Measurements from ENCODE around the gene SORCS1.

- TF ChIP-seq SIN3A (IDR thresholded peaks at IDR 0.05; ENCODE audit: borderline replicate concordance, low read depth, low read length) (no peak), CTCF (IDR thresholded peaks at IDR 0.05) (no peak), TAF1 (IDR thresholded peaks at IDR 0.05; ENCODE audit: borderline replicate concordance, low read depth, low read length) (no peak), RCOR1 (IDR thresholded peaks at IDR 0.05; ENCODE audit: low read length) (no peak), YY1 (IDR thresholded peaks at IDR 0.05; ENCODE audit: low read depth) (no peak), EP300 (IDR thresholded peaks at IDR 0.05; ENCODE audit: borderline replicate concordance in 1 of 2, low read depth in 1 of 2, low read length in 1 of 2) (no peak), MAX (IDR thresholded peaks at IDR 0.05; ENCODE audit: low read depth) (no peak), FOSL2 (IDR thresholded peaks at IDR 0.05; ENCODE audit: borderline replicate concordance, low read depth) (no peak), USF1 (IDR thresholded peaks at IDR 0.05; ENCODE audit: borderline replicate concordance, low read depth) (no peak), FOXJ3 (CRISPR knock-in tag; IDR thresholded peaks at IDR 0.05) (no peak), CHD2 (IDR thresholded peaks at IDR 0.05; ENCODE audit: low read length, partially characterized antibody) (no peak), POLR2AphosphoS5 (IDR thresholded peaks at IDR 0.05; ENCODE audit: low read depth, low read length) (no peak)
These were observed 154.0 kb downstream of the SORCS1 start for GRCh38 chr10:107010531-107010930.
